SK-N-SH treated with all-trans-retinoic acid at 6 μM for 48 hours (cell line): ENCODE measurements around the gene ADGRG6.

ENCODE experiments used
- ARNTL ChIP-seq: fragments of 450-650 bp; formaldehyde crosslinking; IDR thresholded peaks from 2 replicates; pipeline ENCODE4 v1.5.0; 2020; ENCODE audit warnings: low read depth, mild to moderate bottlenecking, moderate library complexity, borderline replicate concordance
- ESRRG ChIP-seq: fragments of 250-450 bp; sonication (Bioruptor Pico); IDR thresholded peaks from 2 replicates; pipeline ENCODE4 v1.6.1; 2021; ENCODE audit warnings: mild to moderate bottlenecking
- RARB ChIP-seq: fragments of 250-450 bp; sonication (Bioruptor Pico); IDR thresholded peaks from 2 replicates; pipeline ENCODE4 v1.8.0; 2021; ENCODE audit warnings: mild to moderate bottlenecking, moderate library complexity
- ZC3H10 ChIP-seq: fragments of 250-450 bp; sonication (Bioruptor Pico); IDR thresholded peaks from 2 replicates; pipeline ENCODE4 v1.5.1; 2021; ENCODE audit warnings: mild to moderate bottlenecking, moderate library complexity
- ZFP3 ChIP-seq: fragments of 250-450 bp; sonication (Bioruptor Pico); IDR thresholded peaks from 2 replicates; pipeline ENCODE4 v1.5.0; 2020; ENCODE audit warnings: mild to moderate bottlenecking, moderate library complexity
- ZFP30 ChIP-seq: fragments of 450-650 bp; formaldehyde crosslinking; IDR thresholded peaks from 2 replicates; pipeline ENCODE4 v1.5.0; 2022; ENCODE audit warnings: mild to moderate bottlenecking, moderate library complexity

- no peak for TF ChIP-seq ZFP3 (CRISPR knock-in tag)
- TF ChIP-seq ZFP30 (CRISPR knock-in tag), result no peak
- TF ChIP-seq ZC3H10 (CRISPR knock-in tag), result no peak
- TF ChIP-seq RARB, result no peak
- TF ChIP-seq ARNTL, result no peak
- TF ChIP-seq ESRRG (CRISPR knock-in tag), result no peak
These were observed 33.6 kb downstream of the ADGRG6 start for GRCh38 chr6:142335415-142335814.
